Karpas-422 (cell line): Measurements from ENCODE around the gene USP9X. TPM values are rescaled to one million over a fixed set of nuclear protein-coding genes. Genes with fewer than 3 reads are reported as not detected.
"Not testable (repeated sequence)": the region's sequence is repeated elsewhere in the genome, so short reads cannot be mapped to it uniquely, and the experiment has no call there.

Experiments used
- DNase-seq: peaks from one replicate; pipeline ENCODE4 v3.0.0-alpha.2; 2015
- H2AFZ ChIP-seq: fragments of 200-600 bp; sonication (generic); 2 replicates; pipeline ENCODE4 v1.6.1; 2014; ENCODE audit warnings: antibody characterized with exemption, low read length, mixed read lengths
- H3K27ac ChIP-seq: fragments of 200-600 bp; sonication (generic); 2 replicates; pipeline ENCODE4 v1.5.1; 2014; ENCODE audit warnings: mild to moderate bottlenecking, low read length, moderate library complexity
- H3K27me3 ChIP-seq: fragments of 200-600 bp; sonication (generic); 2 replicates; pipeline ENCODE4 v1.6.1; 2014; ENCODE audit warnings: low read length, mixed read lengths
- H3K36me3 ChIP-seq: fragments of 200-600 bp; sonication (generic); 2 replicates; pipeline ENCODE4 v1.6.1; 2014; ENCODE audit warnings: low read length, mixed read lengths; ENCODE audit not compliant: insufficient read depth
- H3K4me1 ChIP-seq: fragments of 200-600 bp; sonication (generic); 2 replicates; pipeline ENCODE4 v1.6.1; 2014; ENCODE audit warnings: mild to moderate bottlenecking, low read length, mixed read lengths
- H3K4me2 ChIP-seq: fragments of 200-600 bp; sonication (generic); 2 replicates; pipeline ENCODE4 v1.6.1; 2014; ENCODE audit warnings: low read length, low read depth, mild to moderate bottlenecking; ENCODE audit not compliant: poor library complexity, severe bottlenecking
- H3K4me3 ChIP-seq: fragments of 200-600 bp; sonication (generic); 2 replicates; pipeline ENCODE4 v1.5.1; 2014; ENCODE audit warnings: mild to moderate bottlenecking, antibody characterized with exemption, low read length, mixed read lengths
- H3K79me2 ChIP-seq: fragments of 200-600 bp; sonication (generic); 2 replicates; pipeline ENCODE4 v1.6.1; 2014; ENCODE audit warnings: mild to moderate bottlenecking, low read length, mixed read lengths
- H3K9ac ChIP-seq: fragments of 200-600 bp; sonication (generic); 2 replicates; pipeline ENCODE4 v1.6.0; 2014; ENCODE audit warnings: low read length
- H3K9me2 ChIP-seq: fragments of 200-600 bp; sonication (generic), shearing (Covaris generic); replicated peaks from 2 replicates; pipeline ENCODE4 v1.6.0; 2014; ENCODE audit warnings: mild to moderate bottlenecking, low read length, moderate library complexity; ENCODE audit not compliant: insufficient read depth
- H3K9me3 ChIP-seq: fragments of 300-700, 200-600 bp; sonication (generic); 2 replicates; pipeline ENCODE4 v1.6.1; 2014; ENCODE audit warnings: low read length, mixed read lengths
- H4K20me1 ChIP-seq: fragments of 200-600 bp; sonication (generic); 2 replicates; pipeline ENCODE4 v1.6.1; 2014; ENCODE audit warnings: mild to moderate bottlenecking, antibody characterized with exemption, low read length, low read depth; ENCODE audit not compliant: insufficient read depth
- total RNA-seq: library from RNA; depleted of rRNA; stranded (reverse); fragments of >200 nt; shearing (Covaris generic); gene quantifications from 2 replicates; pipeline ENCODE4 v1.2.3, GENCODE V29; 2014; ENCODE audit warnings: low replicate concordance

USP9X gene
- total RNA-seq, 1 experiment from 2014 or later, result 160 TPM

DNA sequence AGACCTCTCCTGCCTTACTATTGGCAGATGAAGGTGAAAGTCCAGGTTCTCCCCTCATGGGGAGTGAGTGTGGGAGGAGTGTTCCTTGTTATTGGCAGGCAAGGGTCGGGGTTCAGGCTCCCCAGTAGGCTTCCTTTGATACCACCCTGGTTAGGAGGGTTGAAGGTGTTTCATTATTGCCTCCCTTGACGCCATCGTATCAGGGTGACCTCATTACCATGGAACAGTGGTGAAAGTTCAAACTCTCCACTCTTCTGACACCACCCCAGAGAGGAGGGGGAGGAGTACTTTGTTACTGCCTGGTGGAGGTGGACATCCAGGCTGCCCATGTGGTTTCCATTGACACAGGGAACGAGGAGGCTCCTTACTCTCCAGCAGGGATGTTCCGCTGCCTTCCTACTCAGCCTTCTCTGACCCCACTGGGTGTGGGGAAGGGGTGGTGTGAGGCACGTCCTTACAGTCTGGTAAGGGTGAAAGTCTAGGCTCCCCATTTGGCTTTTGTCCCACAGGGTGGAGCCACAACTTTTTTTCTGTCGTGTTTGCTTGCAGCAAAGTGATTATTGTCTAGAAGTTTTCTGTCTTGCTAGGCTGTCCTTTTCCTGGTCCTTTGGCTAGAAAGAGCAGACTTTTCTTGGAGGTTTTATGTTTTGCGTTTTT lies 37.2 kb upstream of the USP9X start:
- Histone ChIP-seq H3K79me2 (no peaks in the 10 kb centered on the region), H3K27me3 (no peaks in the 10 kb centered on the region), H3K9me3 (no peaks in the 10 kb centered on the region), H3K4me3 (no peak overlapping the region), H3K36me3 (no peaks in the 10 kb centered on the region), H2AFZ (no peak overlapping the region), H3K9ac (no peak overlapping the region), H3K4me2 (no peak overlapping the region), H3K9me2 (no peaks in the 10 kb centered on the region), H3K27ac (no peak overlapping the region), H3K4me1 (no peaks in the 10 kb centered on the region), H4K20me1 (no peaks in the 10 kb centered on the region)
- DNase-seq, result no peak

DNA sequence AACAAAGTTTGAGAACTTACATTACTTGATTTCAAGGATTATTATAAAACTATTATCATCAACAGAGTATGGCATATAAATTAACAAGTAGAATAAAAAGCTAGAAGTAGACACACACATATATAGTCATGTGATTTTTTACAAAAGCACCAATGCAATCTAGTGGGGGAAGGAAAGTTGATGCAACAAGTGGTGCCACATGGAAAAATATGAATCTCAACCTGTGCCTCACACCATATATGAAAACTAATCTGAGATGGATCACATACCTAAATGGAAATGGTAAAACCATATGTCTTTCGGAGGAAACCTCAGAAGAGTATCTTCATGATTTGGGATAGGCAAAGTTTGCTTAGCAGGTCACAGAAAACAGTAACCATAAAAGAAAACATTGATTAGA lies 34.9 kb upstream of the USP9X start:
- H3K27me3 ChIP-seq, result no peaks in the 10 kb centered on the region
- H3K4me2 ChIP-seq, result no peak overlapping the region
- no peaks in the 10 kb centered on the region for H3K9me2 ChIP-seq
- no peaks in the 10 kb centered on the region for H3K36me3 ChIP-seq
- DNase-seq, result no peak
- no peaks in the 10 kb centered on the region for H3K4me1 ChIP-seq
- no peak overlapping the region for H3K27ac ChIP-seq
- H2AFZ ChIP-seq, result no peak overlapping the region
- no peak overlapping the region for H3K4me3 ChIP-seq
- H3K79me2 ChIP-seq, result no peaks in the 10 kb centered on the region
- no peaks in the 10 kb centered on the region for H3K9me3 ChIP-seq
- H4K20me1 ChIP-seq, result no peaks in the 10 kb centered on the region
- H3K9ac ChIP-seq, result no peak overlapping the region

- Histone ChIP-seq H3K27ac (no peak overlapping the region), H3K4me1 (no peaks in the 10 kb centered on the region), H3K4me3 (no peak overlapping the region), H3K9ac (no peak overlapping the region), H4K20me1 (no peaks in the 10 kb centered on the region), H2AFZ (no peak overlapping the region), H3K9me2 (no peaks in the 10 kb centered on the region), H3K4me2 (no peak overlapping the region), H3K27me3 (no peaks in the 10 kb centered on the region), H3K9me3 (no peaks in the 10 kb centered on the region), H3K36me3 (no peaks in the 10 kb centered on the region), H3K79me2 (no peaks in the 10 kb centered on the region)
- no peak for DNase-seq
Measured at GRCh38 chrX:41051288-41051687, 34.0 kb upstream of the USP9X start.

DNA sequence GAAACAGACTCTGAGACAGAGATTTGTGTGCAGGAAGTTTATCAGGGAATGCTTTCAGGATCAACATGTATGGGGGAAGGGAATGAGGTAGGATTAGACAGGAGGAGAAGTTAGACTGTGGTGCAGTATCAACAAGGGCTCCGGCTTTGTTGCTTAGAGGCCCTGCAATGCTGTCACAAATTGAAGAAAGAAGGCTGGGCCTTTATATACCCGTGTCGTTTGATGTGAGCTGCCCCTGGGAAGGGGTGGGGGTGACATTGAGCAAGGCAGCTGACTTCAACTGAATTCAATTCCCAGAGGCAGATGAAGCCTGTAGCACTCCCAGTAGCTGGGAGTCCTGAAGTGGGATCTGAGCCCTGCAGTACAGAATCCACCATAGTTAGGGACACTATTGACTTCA lies 29.5 kb upstream of the USP9X start:
- Histone ChIP-seq H4K20me1 (no peaks in the 10 kb centered on the region), H3K27ac (no peak overlapping the region), H3K9me3 (no peaks in the 10 kb centered on the region), H3K9me2 (no peaks in the 10 kb centered on the region), H2AFZ (no peak overlapping the region), H3K4me1 (no peaks in the 10 kb centered on the region), H3K4me2 (no peak overlapping the region), H3K27me3 (no peaks in the 10 kb centered on the region), H3K79me2 (no peaks in the 10 kb centered on the region), H3K4me3 (no peak overlapping the region), H3K9ac (no peak overlapping the region), H3K36me3 (no peaks in the 10 kb centered on the region)
- DNase-seq, result no peak

DNA sequence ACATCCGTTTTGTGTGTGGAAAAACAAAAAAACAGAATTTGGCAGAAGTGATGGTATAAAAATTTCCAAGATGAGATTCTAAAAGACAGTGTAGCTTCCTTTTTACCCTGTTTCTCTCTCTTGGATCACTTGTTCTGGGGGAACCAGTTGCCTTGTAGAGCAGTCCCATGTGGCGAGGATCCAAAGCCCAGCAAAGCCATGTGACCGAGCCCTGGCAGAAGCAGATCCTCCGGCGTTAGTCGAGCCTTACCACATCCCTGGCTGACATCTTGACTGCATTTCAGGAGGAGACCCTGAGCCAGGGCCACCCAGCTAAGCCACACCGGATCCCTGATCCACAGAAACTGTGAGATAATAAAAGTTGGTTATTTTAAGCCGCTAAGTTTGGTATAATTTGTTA lies 22.0 kb upstream of the USP9X start:
- H3K36me3 ChIP-seq, H3K4me3 ChIP-seq, H3K4me1 ChIP-seq, H2AFZ ChIP-seq, H3K27ac ChIP-seq, H3K9me3 ChIP-seq, H3K9me2 ChIP-seq, H3K79me2 ChIP-seq, H3K9ac ChIP-seq, H3K4me2 ChIP-seq, H4K20me1 ChIP-seq, DNase-seq, H3K27me3 ChIP-seq: not testable (repeated sequence)

DNA sequence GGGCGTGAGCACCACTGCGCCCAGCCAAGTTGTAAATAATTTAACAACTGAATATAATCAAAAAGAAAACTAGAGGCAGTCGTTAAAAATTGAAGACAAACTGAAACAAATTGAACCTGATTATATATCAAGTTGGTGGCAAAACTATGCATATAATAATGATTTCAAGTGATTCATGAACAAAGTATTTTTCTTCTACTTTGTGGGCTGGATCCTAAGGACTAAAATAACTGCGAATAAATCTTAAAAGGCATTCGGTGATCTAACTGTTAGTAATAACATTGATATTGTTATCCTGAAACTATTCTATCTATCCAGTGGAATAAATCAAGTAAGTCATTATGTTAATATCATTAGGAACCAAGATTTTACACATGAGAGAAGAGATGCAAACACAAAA lies 21.2 kb upstream of the USP9X start:
- Histone ChIP-seq H3K4me2 (no peak overlapping the region), H3K4me1 (no peaks in the 10 kb centered on the region)

DNA sequence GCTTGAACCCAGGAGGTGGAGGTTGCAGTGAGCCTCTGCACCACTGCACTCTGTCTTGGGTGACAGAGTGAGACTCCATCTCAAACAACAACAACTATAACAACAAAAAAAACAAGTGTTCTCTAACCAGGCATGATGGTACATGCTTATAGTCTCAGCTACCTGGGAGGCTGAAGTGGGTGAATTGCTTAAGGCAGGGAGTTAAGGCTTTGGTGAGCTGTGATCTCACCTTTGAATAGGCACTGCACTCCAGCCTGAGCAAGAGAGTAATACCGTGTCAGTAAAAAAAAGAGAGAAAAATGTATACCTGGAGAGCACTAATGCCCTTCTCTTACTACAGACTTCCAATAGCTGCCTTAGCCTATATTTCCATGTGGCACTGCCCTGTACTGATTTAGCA lies 18.9 kb upstream of the USP9X start:
- H3K27ac ChIP-seq, result no peak overlapping the region
- DNase-seq, result no peak
- H3K4me3 ChIP-seq, result no peak overlapping the region
- H2AFZ ChIP-seq, result no peak overlapping the region
- no peaks in the 10 kb centered on the region for H3K27me3 ChIP-seq
- no peaks in the 10 kb centered on the region for H3K4me1 ChIP-seq
- H3K36me3 ChIP-seq, result no peaks in the 10 kb centered on the region
- H3K79me2 ChIP-seq, result no peaks in the 10 kb centered on the region
- H3K9me3 ChIP-seq, result no peaks in the 10 kb centered on the region
- no peak overlapping the region for H3K9ac ChIP-seq
- H4K20me1 ChIP-seq, result no peaks in the 10 kb centered on the region
- no peak overlapping the region for H3K4me2 ChIP-seq
- no peaks in the 10 kb centered on the region for H3K9me2 ChIP-seq

More for the DNA sequence above, 21.2 kb upstream of the USP9X start:
- H3K9ac ChIP-seq, result no peak overlapping the region
- H3K9me3 ChIP-seq, result no peaks in the 10 kb centered on the region
- no peak overlapping the region for H2AFZ ChIP-seq
- no peak overlapping the region for H3K4me3 ChIP-seq
- H3K36me3 ChIP-seq, result no peaks in the 10 kb centered on the region
- DNase-seq, result no peak
- no peak overlapping the region for H3K27ac ChIP-seq
- no peaks in the 10 kb centered on the region for H4K20me1 ChIP-seq
- H3K79me2 ChIP-seq, result no peaks in the 10 kb centered on the region
- H3K27me3 ChIP-seq, result no peaks in the 10 kb centered on the region
- no peaks in the 10 kb centered on the region for H3K9me2 ChIP-seq

DNA sequence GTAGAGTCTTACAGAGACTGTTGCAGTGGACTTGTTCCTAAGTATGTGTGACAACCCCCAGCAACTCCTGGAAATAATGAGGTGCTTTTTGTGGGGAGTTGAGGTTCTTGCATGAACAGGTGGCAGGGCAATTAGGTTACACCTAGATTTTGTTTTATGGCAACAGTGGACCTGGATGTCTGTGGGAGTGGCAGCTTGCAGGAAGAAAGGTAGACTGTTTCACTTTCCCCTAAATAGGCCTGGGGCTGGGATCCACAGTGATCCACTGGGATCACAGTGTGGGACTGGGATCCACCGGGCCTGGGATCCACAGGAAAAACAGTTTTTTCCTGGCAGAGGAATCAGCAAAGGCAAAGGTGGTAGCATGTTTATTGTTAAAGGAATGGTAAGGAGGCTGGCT lies 18.3 kb upstream of the USP9X start:
- H3K9ac ChIP-seq, result no peak overlapping the region
- H3K27ac ChIP-seq, result no peak overlapping the region
- no peaks in the 10 kb centered on the region for H3K9me2 ChIP-seq
- DNase-seq, result no peak
- H4K20me1 ChIP-seq, result no peaks in the 10 kb centered on the region
- H3K79me2 ChIP-seq, result no peaks in the 10 kb centered on the region
- no peaks in the 10 kb centered on the region for H3K9me3 ChIP-seq
- no peaks in the 10 kb centered on the region for H3K27me3 ChIP-seq
- no peak overlapping the region for H3K4me2 ChIP-seq
- no peaks in the 10 kb centered on the region for H3K36me3 ChIP-seq
- H3K4me1 ChIP-seq, result no peaks in the 10 kb centered on the region
- H2AFZ ChIP-seq, result no peak overlapping the region
- H3K4me3 ChIP-seq, result no peak overlapping the region

- Histone ChIP-seq H3K4me2 (no peak overlapping the region), H3K4me3 (no peak overlapping the region), H3K4me1 (no peaks in the 10 kb centered on the region), H4K20me1 (no peaks in the 10 kb centered on the region), H3K79me2 (no peaks in the 10 kb centered on the region), H3K9me2 (no peaks in the 10 kb centered on the region), H2AFZ (no peak overlapping the region), H3K9ac (no peak overlapping the region), H3K27me3 (no peaks in the 10 kb centered on the region), H3K9me3 (no peaks in the 10 kb centered on the region), H3K27ac (no peak overlapping the region), H3K36me3 (no peaks in the 10 kb centered on the region)
- DNase-seq, result no peak
Measured at GRCh38 chrX:41067721-41068120, 17.5 kb upstream of the USP9X start.
